ENCODE results near the gene SAMD11. TPM values are rescaled to one million over a fixed set of nuclear protein-coding genes. Genes with fewer than 3 reads are reported as not detected.

Gene SAMD11
- total and polyA plus RNA-seq, 2 of the 13 experiments (the other 11 are each of a cell fraction or from before 2014, with no cell fraction given), result 0.11 TPM; not detected in 1

GRCh38 chr1:938088-938683 lies 14.5 kb downstream of the SAMD11 start (continued):
- TF ChIP-seq THAP8 (CRISPR knock-in tag; IDR thresholded peaks at IDR 0.05; ENCODE audit: borderline replicate concordance) (no peak), HNRNPL (IDR thresholded peaks at IDR 0.05; ENCODE audit: low read depth, low read length) (peak; percentile 69; the same call in 1 of the 2 replicates), ZEB1 (IDR thresholded peaks at IDR 0.05; ENCODE audit: insufficient replicate concordance, low read depth) (no peak), MIXL1 (CRISPR knock-in tag; IDR thresholded peaks at IDR 0.05) (no peak), ZNF124 (CRISPR knock-in tag; IDR thresholded peaks at IDR 0.05) (no peak), ZNF143 (CRISPR knock-in tag; IDR thresholded peaks at IDR 0.05) (no peak), MXI1 (IDR thresholded peaks at IDR 0.05; ENCODE audit: borderline replicate concordance, low read depth, low read length) (no peak), DDIT3 (CRISPR knock-in tag; IDR thresholded peaks at IDR 0.05) (no peak), ZNF207 (IDR thresholded peaks at IDR 0.05; ENCODE audit: borderline replicate concordance) (no peak), ZNF704 (CRISPR knock-in tag; IDR thresholded peaks at IDR 0.05; ENCODE audit: borderline replicate concordance) (no peak), HINFP (CRISPR knock-in tag; IDR thresholded peaks at IDR 0.05; ENCODE audit: low read depth) (no peak), ZBTB42 (CRISPR knock-in tag; IDR thresholded peaks at IDR 0.05) (no peak), ZNF3 (CRISPR knock-in tag; IDR thresholded peaks at IDR 0.05) (no peak), SIN3B (IDR thresholded peaks at IDR 0.05; ENCODE audit: low read length) (no peak), ZNF75D (CRISPR knock-in tag; IDR thresholded peaks at IDR 0.05; ENCODE audit: borderline replicate concordance) (no peak), MED1 (CRISPR knock-in tag; IDR thresholded peaks at IDR 0.05) (no peak), AGO1 (IDR thresholded peaks at IDR 0.05; ENCODE audit: low read depth, low read length, poor library complexity, severe bottlenecking) (no peak), BORCS8-MEF2B (CRISPR knock-in tag; IDR thresholded peaks at IDR 0.05) (0 out of 2 replicates have a peak, but pooled peaks have one; percentile 31), ZNF816 (CRISPR knock-in tag; IDR thresholded peaks at IDR 0.05; ENCODE audit: borderline replicate concordance) (no peak), ZSCAN5A (CRISPR knock-in tag; IDR thresholded peaks at IDR 0.05; ENCODE audit: borderline replicate concordance) (no peak), ZMYM2 (CRISPR knock-in tag; IDR thresholded peaks at IDR 0.05) (no peak), DMAP1 (CRISPR knock-in tag; IDR thresholded peaks at IDR 0.05) (no peak), NFATC3 (CRISPR knock-in tag; IDR thresholded peaks at IDR 0.05) (no peak), SPEN (CRISPR knock-in tag; IDR thresholded peaks at IDR 0.05; ENCODE audit: low read depth) (0 out of 2 replicates have a peak, but pooled peaks have one; percentile 42), HDAC1 (CRISPR knock-in tag; IDR thresholded peaks at IDR 0.05) (no peak), ZNF326 (CRISPR knock-in tag; IDR thresholded peaks at IDR 0.05; ENCODE audit: borderline replicate concordance) (no peak), NPAS2 (CRISPR knock-in tag; IDR thresholded peaks at IDR 0.05; ENCODE audit: borderline replicate concordance) (no peak), ZC3H4 (CRISPR knock-in tag; IDR thresholded peaks at IDR 0.05; ENCODE audit: borderline replicate concordance) (no peak)

All from HepG2 (cell line).